ENCODE measurements around the gene C1S. TPM values are rescaled to one million over a fixed set of nuclear protein-coding genes. Genes with fewer than 3 reads are reported as not detected.
"Not testable (repeated sequence)": the region's sequence is repeated elsewhere in the genome, so short reads cannot be mapped to it uniquely, and the experiment has no call there.

The C1S gene
- total and polyA plus RNA-seq, 9 donors = 56.2 to 94.2 (median 79.4) TPM

GRCh38 chr12:7018350-7019042 lies 42.0 kb upstream of the C1S start, which contains the start of gene LPCAT3:
TSS of gene LPCAT3 (minus strand) at chr12:7018476. CDS start at chr12:7018424, 52 bp downstream.
- Histone ChIP-seq H3K4me3 (ENCODE audit: low read length) (peak within 1 kb of the TSS; percentile 78), H3K36me3 (ENCODE audit: control insufficient read depth, insufficient read depth, low read length) (peaks cover 2% of the 10 kb centered on the region), H3K27me3 (ENCODE audit: control insufficient read depth, insufficient read depth, low read length) (no peaks in the 10 kb centered on the region), H3K27ac (ENCODE audit: low read length) (peak within 1 kb of the TSS; percentile 96), H3K4me1 (ENCODE audit: control insufficient read depth, insufficient read depth, low read length) (peaks cover 2% of the 10 kb centered on the region), H3K9me3 (replicated peaks; ENCODE audit: control insufficient read depth, low read depth, low read length) (no peaks in the 10 kb centered on the region)
- DNase-seq = peak; percentile 98
- under 1% methylated on average over 61 of the region's 77 CpGs for WGBS (ENCODE audit: insufficient coverage)

GRCh38 chr12:7019043-7019569 lies 41.4 kb upstream of the C1S start:
- 0% methylated on average over 2 of the region's 6 CpGs for WGBS (ENCODE audit: insufficient coverage)
- Histone ChIP-seq H3K27ac (ENCODE audit: low read length) (peak overlapping the region; percentile 74), H3K27me3 (ENCODE audit: control insufficient read depth, insufficient read depth, low read length) (no peaks in the 10 kb centered on the region), H3K4me1 (ENCODE audit: control insufficient read depth, insufficient read depth, low read length) (peaks cover 2% of the 10 kb centered on the region), H3K36me3 (ENCODE audit: control insufficient read depth, insufficient read depth, low read length) (no peaks in the 10 kb centered on the region), H3K9me3 (replicated peaks; ENCODE audit: control insufficient read depth, low read depth, low read length) (no peaks in the 10 kb centered on the region), H3K4me3 (ENCODE audit: low read length) (peak overlapping the region; percentile 78)
- DNase-seq = peak; percentile 22

DNA sequence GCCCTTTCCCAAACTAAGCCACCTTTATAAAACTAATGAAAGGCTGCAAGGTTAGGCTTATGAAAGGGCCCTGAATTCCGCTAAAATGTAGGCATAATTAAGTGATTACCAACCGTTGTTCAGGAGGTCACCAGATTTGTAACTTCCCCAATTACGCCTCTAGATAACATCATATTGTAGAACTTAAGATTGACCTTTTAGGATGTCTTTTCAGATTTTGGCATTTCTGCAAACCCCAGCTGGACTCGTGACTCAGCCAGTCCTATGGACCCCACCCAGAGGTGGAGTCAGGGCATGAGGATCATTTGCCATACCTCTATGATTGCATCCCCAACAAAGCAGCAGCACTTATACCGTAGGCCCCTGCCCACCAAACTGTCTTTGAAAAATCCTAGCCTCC lies 38.6 kb upstream of the C1S start:
- 80% methylated on average over 1 of the region's 5 CpGs for WGBS (ENCODE audit: insufficient coverage)
- no peak for DNase-seq

DNA sequence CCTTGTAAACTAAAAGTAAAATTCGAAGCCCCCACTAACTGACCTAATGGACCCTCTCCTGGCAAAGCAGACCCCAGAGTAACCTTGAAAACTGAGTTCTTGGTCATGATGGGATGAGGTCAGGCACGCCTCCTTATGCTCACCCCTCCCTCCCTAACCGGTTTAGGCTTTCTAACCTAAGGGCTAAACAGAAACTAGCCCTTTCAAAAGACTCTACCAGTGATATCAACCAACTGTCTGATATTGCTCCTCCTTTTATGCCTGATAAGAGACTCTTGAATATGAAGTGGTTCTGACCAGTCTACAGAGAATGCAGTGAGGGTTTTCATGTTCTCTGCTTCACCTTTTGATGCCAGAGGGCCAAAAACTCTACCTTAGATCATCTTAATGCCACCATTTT lies 37.4 kb upstream of the C1S start:
- no peak for DNase-seq
- Histone ChIP-seq H3K27me3 (ENCODE audit: control insufficient read depth, insufficient read depth, low read length) (no peaks in the 10 kb centered on the region), H3K4me1 (ENCODE audit: control insufficient read depth, insufficient read depth, low read length) (peaks cover 2% of the 10 kb centered on the region), H3K27ac (ENCODE audit: low read length) (no peak overlapping the region), H3K4me3 (ENCODE audit: low read length) (no peak overlapping the region), H3K36me3 (ENCODE audit: control insufficient read depth, insufficient read depth, low read length) (no peaks in the 10 kb centered on the region), H3K9me3 (replicated peaks; ENCODE audit: control insufficient read depth, low read depth, low read length) (no peaks in the 10 kb centered on the region)
- no CpG with 5 or more reads among the region's 3 CpGs for WGBS (ENCODE audit: insufficient coverage)

More for the DNA sequence above, 38.6 kb upstream of the C1S start:
- Histone ChIP-seq H3K36me3 (ENCODE audit: control insufficient read depth, insufficient read depth, low read length) (no peaks in the 10 kb centered on the region), H3K4me1 (ENCODE audit: control insufficient read depth, insufficient read depth, low read length) (peaks cover 2% of the 10 kb centered on the region), H3K4me3 (ENCODE audit: low read length) (no peak overlapping the region), H3K9me3 (replicated peaks; ENCODE audit: control insufficient read depth, low read depth, low read length) (no peaks in the 10 kb centered on the region), H3K27ac (ENCODE audit: low read length) (no peak overlapping the region), H3K27me3 (ENCODE audit: control insufficient read depth, insufficient read depth, low read length) (no peaks in the 10 kb centered on the region)

DNA sequence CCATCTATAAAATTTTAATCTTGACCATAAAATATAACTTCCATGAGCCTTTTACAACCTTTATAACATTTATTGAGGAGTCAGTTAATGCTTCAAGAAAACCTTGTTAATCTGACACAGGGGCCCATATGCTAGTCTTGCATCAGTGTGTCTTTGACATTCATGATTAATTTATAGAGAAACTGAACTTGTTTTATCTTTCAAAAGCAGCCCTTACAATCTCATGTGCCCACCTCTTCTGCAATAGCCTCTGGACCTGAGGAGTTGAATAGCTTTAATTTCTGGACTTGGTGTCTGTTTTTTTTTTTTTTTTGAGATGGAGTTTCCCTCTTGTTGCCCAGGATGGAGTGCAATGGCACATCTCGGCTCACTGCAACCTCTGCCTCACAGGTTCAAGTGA lies 33.7 kb upstream of the C1S start:
- Histone ChIP-seq H3K36me3 (ENCODE audit: control insufficient read depth, insufficient read depth, low read length) (no peaks in the 10 kb centered on the region), H3K27ac (ENCODE audit: low read length) (no peak overlapping the region), H3K4me3 (ENCODE audit: low read length) (no peak overlapping the region), H3K9me3 (replicated peaks; ENCODE audit: control insufficient read depth, low read depth, low read length) (no peaks in the 10 kb centered on the region), H3K27me3 (ENCODE audit: control insufficient read depth, insufficient read depth, low read length) (no peaks in the 10 kb centered on the region), H3K4me1 (ENCODE audit: control insufficient read depth, insufficient read depth, low read length) (no peaks in the 10 kb centered on the region)
- no peak for DNase-seq
- WGBS (ENCODE audit: insufficient coverage) = no CpG with 5 or more reads among the region's 1 CpG

- Histone ChIP-seq H3K4me1 (ENCODE audit: control insufficient read depth, insufficient read depth, low read length) (no peaks in the 10 kb centered on the region), H3K27me3 (ENCODE audit: control insufficient read depth, insufficient read depth, low read length) (peaks cover 2% of the 10 kb centered on the region)
- 80% methylated on average over 6 of the region's 6 CpGs for WGBS (ENCODE audit: insufficient coverage)
Measured at GRCh38 chr12:7031306-7031705, 29.2 kb upstream of the C1S start.

DNA sequence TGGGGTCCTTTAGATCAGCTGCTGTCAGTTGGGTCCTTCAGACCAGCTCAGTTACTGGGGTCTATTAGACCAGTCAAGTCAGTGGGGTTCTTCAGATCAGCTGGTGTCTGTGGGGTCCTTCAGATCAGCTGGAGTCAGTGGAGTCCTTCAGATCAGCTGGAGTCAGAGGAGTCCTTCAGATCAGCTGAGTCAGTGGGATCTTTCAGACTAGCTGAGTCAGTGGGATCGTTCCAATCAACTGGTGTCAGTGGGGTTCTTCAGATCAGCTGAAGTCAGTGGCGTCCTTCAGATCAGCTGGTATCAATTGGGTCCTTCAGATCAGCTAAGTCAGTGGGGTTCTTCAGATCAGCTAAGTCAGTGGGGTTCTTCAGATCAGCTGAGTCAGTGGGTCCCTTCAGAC lies 27.5 kb upstream of the C1S start:
- no peak for DNase-seq
- no peak overlapping the region for H3K27ac ChIP-seq (ENCODE audit: low read length)
- 74% methylated on average over 2 of the region's 2 CpGs for whole genome bisulfite sequencing (ENCODE audit: insufficient coverage)
- no peak overlapping the region for H3K4me3 ChIP-seq (ENCODE audit: low read length)
- H3K4me1 ChIP-seq (ENCODE audit: control insufficient read depth, insufficient read depth, low read length) = no peaks in the 10 kb centered on the region
- H3K36me3 ChIP-seq (ENCODE audit: control insufficient read depth, insufficient read depth, low read length) = no peaks in the 10 kb centered on the region
- no peaks in the 10 kb centered on the region for H3K9me3 ChIP-seq (replicated peaks; ENCODE audit: control insufficient read depth, low read depth, low read length)
- peaks cover 2% of the 10 kb centered on the region for H3K27me3 ChIP-seq (ENCODE audit: control insufficient read depth, insufficient read depth, low read length)

More at GRCh38 chr12:7031306-7031705, 29.2 kb upstream of the C1S start:
- Histone ChIP-seq H3K36me3 (ENCODE audit: control insufficient read depth, insufficient read depth, low read length) (no peaks in the 10 kb centered on the region), H3K4me3 (ENCODE audit: low read length) (no peak overlapping the region), H3K27ac (ENCODE audit: low read length) (no peak overlapping the region), H3K9me3 (replicated peaks; ENCODE audit: control insufficient read depth, low read depth, low read length) (no peaks in the 10 kb centered on the region)
- no peak for DNase-seq

DNA sequence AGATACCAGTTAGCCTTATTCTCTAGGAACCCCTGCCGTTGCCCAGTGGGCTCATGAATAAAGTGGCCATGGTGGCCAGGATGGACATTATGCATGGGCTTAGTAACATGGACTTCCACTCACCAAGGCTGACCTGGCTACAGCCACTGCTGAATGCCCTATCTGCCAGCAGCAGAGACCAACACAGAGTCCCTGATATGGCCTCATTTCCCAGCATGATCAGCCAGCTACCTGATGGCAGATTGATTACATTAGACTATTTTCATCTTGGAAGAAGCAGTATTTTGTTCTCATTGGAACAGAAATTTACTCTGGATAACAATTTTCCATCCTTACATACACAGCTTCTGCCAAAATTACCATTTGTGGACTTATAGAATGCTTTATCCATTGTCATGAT lies 26.1 kb upstream of the C1S start:
- Histone ChIP-seq H3K4me3 (ENCODE audit: low read length) (no peak overlapping the region), H3K27ac (ENCODE audit: low read length) (no peak overlapping the region), H3K36me3 (ENCODE audit: control insufficient read depth, insufficient read depth, low read length) (no peaks in the 10 kb centered on the region), H3K4me1 (ENCODE audit: control insufficient read depth, insufficient read depth, low read length) (no peaks in the 10 kb centered on the region), H3K27me3 (ENCODE audit: control insufficient read depth, insufficient read depth, low read length) (peaks cover 2% of the 10 kb centered on the region), H3K9me3 (replicated peaks; ENCODE audit: control insufficient read depth, low read depth, low read length) (no peaks in the 10 kb centered on the region)
- WGBS (ENCODE audit: insufficient coverage) = 100% methylated on average over 1 of the region's 1 CpG
- no peak for DNase-seq

GRCh38 chr12:7035463-7035862 lies 25.1 kb upstream of the C1S start:
- Histone ChIP-seq H3K4me3 (ENCODE audit: low read length) (no peak overlapping the region), H3K4me1 (ENCODE audit: control insufficient read depth, insufficient read depth, low read length) (no peaks in the 10 kb centered on the region), H3K36me3 (ENCODE audit: control insufficient read depth, insufficient read depth, low read length) (no peaks in the 10 kb centered on the region), H3K27ac (ENCODE audit: low read length) (no peak overlapping the region), H3K27me3 (ENCODE audit: control insufficient read depth, insufficient read depth, low read length) (peaks cover 2% of the 10 kb centered on the region), H3K9me3 (replicated peaks; ENCODE audit: control insufficient read depth, low read depth, low read length) (no peaks in the 10 kb centered on the region)
- no CpG with 5 or more reads among the region's 2 CpGs for WGBS (ENCODE audit: insufficient coverage)
- DNase-seq = no peak

GRCh38 chr12:7037411-7037810 lies 23.1 kb upstream of the C1S start:
- 91% methylated on average over 22 of the region's 32 CpGs for WGBS (ENCODE audit: insufficient coverage)
- DNase-seq; H3K4me3 ChIP-seq (ENCODE audit: low read length): not testable (repeated sequence)

More at GRCh38 chr12:7037411-7037810, 23.1 kb upstream of the C1S start:
- H3K9me3 ChIP-seq (replicated peaks; ENCODE audit: control insufficient read depth, low read depth, low read length); H3K27ac ChIP-seq (ENCODE audit: low read length); H3K4me1 ChIP-seq (ENCODE audit: control insufficient read depth, insufficient read depth, low read length); H3K36me3 ChIP-seq (ENCODE audit: control insufficient read depth, insufficient read depth, low read length); H3K27me3 ChIP-seq (ENCODE audit: control insufficient read depth, insufficient read depth, low read length): not testable (repeated sequence)
